NCI-H526 treated with DMSO at 0.1 percent for 48 hours (cell line): ENCODE measurements around the gene FCAR.
"Not testable (repeated sequence)": the region's sequence is repeated elsewhere in the genome, so short reads cannot be mapped to it uniquely, and the experiment has no call there.

Experiments used
- DNase-seq: peaks from one replicate; lab custom pipeline; 2025; lab: John Stamatoyannopoulos, UW

FCAR gene

DNA sequence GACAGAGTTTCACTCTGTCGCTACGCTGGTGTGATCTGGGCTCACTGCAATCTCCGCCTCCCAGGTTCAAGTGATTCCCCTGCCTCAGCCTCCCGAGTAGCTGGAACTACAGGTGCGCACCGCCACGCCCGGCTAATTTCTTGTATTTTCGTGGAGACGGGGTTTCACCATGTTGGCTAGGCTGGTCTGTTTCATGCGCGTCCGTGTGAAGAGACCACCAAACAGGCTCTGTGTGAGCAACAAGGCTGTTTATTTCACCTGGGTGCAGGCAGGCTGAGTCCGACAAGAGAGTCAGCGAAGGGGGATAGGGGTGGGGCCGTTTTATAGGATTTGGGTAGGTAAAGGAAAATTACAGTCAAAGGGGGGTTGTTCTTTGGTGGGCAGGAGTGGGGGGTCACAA lies 20.1 kb downstream of the FCAR start:
- not testable (repeated sequence) for DNase-seq

DNA sequence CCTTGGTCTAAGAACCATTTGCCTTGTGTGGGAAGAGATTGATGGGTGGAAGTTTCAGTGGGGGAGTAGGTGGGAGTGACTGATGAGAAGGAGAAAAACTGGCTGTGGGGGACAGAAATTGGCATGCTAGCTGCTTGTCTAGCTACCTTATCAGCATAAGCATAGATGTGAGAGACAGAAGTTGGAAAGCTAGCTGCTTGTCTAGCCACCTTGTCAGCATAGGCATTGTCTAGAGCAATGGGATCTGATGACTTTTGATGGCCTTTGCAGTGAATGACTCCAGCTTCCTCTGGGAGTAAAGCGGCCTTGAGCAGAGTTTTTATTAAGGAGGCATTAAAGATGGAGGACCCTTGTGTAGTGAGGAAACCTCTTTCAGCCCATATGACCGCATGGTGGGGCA lies 22.0 kb downstream of the FCAR start:
- DNase-seq: no peak

DNA sequence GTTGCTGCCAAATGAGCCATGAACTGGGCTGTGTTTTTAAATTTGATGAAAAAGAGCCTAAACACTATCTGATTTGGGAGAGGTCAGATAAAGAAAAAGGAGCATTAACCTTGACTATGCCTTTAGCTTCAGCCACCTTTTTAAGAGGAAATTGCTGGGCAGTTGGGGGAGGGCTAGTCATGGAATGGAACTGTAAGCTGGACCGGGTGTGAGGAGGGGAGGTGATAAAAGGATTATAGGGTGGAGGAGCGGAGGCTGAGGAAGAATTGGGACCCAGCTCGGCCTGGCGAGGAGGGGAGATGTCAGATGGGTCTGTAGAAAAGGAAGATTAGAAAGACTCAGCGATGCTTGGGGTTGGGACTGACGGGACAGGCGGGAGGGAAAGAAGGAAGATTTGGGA lies 24.6 kb downstream of the FCAR start:
- DNase-seq: not testable (repeated sequence)

DNA sequence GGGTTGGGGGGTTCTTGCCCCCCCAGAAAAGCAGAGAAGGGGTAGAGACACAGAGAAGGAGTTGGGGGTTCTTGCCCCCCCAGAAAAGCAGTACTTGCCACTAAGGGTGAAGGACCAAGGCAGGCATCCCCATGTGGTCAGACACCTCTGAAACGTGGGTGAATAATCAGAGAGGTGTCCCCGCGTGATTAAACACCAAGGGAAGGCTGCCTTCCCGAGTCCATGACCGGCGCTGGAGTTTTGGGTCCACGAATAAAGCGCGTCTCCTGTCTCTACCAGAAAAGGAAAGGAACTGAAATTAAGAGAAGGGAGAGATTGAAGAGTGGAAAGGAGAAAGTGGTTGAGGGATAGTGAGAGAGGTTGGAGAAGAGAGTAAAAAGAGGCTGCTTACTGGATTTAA lies 25.6 kb downstream of the FCAR start:
- not testable (repeated sequence) for DNase-seq

DNA sequence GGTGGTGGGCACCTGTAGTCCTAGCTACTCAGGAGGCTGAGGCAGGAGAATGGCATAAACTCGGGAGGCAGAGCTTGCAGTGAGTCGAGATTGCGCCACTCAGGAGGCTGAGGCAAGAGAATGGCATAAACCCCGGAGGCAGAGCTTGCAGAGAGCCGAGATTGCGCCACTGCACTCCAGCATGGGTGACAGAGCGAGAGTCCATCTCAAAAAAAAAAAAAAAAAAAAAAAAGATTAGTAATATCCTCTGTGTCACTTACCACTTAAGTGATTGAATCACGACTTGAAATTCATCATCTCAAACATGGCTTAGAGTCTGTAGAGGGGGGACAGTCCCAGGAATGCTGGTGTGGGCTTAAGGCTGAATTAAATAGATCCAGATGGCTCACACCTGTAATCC lies 27.1 kb downstream of the FCAR start:
- not testable (repeated sequence) for DNase-seq

DNA sequence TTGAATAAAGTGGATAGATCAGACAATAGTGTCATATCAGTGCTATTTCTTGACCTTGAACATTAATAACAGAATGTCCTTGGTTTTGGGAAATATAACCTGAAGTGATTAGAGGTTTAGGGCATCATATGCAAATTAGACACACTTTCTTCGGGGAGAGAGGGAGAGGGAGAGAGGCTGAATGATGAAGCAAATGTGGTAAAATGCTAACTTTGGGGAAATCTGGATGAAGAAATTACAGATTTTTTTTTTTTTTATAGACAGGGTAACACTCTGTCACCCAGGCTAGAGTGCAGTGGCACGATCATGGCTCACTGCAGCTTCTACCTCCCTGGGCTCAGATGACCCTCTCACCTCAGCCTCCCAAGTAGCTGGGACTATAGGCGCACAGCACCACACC lies 28.0 kb downstream of the FCAR start:
- DNase-seq: no peak

DNA sequence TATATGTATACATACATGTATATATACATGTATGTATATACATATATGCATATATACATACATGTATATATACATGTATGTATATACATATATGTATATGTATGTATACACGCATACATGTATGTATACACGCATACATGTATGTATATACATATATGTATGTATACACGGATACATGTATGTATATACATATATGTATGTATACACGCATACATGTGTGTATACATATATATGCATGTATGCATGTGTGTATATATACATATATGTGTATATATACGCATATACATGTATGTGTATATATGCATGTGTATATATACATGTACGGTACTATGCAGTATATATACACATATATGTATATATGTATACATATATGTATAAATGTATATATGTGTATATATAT lies 29.3 kb downstream of the FCAR start:
- no peak for DNase-seq

DNA sequence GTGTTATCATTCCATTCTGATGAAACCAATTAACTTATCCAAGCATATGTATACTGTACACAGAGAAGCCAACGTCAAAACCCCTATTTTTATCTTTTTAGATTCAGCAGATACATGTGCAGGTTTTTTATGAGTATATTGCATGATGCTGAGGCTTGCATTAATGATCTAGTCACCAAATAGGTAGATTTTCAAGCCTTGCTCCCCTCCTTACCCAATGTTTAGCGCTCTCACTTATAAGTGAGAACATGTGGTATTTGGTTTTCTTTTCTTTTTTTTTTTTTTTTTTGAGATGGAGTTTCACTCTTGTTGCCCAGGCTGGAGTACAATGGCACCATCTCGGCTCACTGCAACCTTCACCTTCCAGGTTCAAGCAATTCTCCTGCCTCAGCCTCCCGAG lies 30.2 kb downstream of the FCAR start:
- not testable (repeated sequence) for DNase-seq

DNA sequence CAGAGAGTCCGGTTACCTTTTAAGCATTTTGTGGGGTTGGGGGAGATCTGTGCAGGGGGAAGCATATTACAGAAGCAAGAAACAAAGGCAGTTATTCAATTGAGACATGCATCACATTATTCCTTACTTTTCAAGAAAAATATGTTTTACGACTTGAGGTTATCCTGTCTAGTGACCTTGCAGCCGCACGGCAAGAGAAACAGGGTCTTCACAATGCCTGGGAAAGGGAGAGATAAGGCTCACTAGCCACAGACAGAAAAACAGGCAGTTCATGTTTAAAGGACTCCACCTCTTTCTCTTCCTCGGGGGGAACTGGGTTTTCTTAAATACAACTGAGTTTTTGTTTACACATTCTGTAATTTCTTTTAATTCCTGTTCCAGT lies 31.4 kb downstream of the FCAR start:
- no peak for DNase-seq

DNA sequence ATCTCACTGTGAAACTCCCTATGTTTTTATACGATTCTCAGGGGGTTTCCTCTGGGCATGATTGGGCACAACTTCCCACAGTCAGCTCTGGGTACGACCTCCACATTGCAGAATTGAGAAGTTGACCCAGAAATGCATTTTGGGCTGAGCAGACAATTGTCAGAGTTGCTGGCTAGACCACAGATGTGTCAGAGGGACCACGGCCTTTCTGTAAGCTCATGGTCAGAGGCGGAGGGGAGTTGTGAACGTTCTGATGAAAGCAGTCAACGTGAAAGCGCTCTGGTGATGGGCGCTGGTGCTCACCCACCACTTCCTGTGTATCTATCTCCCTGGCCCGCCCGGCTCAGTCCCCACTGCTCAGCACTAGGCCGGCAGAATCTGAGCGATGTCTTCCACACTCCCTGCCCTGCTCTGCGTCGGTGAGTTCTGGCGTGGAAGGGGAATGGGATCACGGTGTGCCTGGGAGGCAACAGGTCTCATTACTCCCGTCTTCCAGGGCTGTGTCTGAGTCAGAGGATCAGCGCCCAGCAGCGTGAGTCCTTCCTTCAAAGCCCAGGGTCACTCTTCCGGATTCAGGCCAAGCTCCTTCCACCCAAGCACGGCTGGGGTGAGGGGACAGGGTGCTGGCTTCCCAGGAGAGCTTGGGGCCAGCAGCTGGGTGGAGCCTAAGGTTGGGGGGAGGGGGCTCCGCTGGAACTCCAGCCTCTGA lies 31.9 kb downstream of the FCAR start, which contains the start of gene NCR1:
NCR1 (plus strand) TSS at position 346 of the 709 bp plus-strand sequence; CDS start at position 386, 40 bp downstream.
- DNase-seq: no peak

DNA sequence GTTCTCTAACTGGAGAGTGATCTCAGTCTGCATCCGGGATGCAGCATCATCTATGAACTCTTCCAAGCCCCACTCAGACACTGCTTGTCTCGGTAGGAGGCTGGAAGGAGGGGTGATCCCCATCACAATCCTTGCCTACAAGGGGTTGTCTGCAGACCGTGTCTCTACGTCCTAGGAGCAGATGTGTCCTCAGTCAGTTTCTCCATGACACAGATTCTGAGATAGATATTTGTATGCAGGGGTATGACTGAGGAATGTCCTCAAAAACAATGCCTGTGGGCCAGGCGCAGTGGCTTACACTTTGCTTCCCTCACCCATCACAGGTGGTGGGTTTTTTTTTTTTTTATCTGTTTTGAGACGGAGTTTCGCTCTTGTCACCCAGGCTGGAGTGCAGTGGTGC lies 32.8 kb downstream of the FCAR start:
- no peak for DNase-seq

DNA sequence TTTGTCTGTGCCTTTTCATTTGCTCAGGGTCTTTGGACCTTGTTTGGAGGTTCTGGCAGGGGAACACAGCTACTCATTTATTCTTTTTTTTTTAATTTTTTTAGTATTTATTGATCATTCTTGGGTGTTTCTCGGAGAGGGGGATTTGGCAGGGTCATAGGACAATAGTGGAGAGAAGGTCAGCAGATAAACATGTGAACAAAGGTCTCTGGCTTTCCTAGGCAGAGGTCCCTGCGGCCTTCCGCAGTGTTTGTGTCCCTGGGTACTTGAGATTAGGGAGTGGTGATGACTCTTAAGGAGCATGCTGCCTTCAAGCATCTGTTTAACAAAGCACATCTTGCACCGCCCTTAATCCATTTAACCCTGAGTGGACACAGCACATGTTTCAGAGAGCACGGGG lies 33.9 kb downstream of the FCAR start:
- DNase-seq: not testable (repeated sequence)

DNA sequence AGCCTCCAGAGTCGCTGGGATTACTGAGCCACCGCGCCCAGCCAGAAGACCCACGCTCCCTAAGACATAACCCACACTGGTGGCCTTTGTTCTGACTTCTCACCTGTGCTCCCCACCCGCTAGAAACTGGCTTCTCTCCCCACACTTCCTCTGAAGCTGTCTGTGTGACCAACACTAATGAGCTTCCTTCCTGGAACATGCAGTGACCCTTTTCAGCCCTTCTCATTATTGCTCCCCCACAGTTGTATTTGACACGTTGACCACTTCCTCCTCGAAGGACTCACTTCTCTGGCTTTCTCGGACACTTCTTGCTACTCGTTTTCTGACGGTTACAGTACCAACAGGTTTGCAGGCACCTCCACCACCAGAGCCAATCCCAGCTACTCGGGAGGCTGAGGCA lies 42.8 kb downstream of the FCAR start:
- no peak for DNase-seq

DNA sequence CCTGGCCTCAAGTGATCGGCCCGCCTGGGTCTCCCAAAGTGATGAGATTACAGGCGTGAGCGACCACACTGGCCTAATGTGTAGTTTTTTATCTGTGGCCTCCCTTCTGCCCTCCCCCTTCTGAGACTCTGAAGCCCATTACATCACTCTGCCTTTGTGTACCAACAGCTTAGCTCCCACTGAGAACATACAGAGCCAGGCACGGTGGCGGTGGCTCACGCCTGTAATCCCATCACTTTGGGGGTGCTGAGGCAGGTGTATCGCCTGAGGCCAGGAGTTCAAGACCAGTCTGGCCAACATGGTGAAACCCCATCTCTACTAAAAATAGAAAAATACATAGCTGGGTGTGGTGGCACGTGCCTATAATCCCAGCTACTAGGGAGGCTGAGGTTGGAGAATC lies 44.5 kb downstream of the FCAR start:
- no peak for DNase-seq

DNA sequence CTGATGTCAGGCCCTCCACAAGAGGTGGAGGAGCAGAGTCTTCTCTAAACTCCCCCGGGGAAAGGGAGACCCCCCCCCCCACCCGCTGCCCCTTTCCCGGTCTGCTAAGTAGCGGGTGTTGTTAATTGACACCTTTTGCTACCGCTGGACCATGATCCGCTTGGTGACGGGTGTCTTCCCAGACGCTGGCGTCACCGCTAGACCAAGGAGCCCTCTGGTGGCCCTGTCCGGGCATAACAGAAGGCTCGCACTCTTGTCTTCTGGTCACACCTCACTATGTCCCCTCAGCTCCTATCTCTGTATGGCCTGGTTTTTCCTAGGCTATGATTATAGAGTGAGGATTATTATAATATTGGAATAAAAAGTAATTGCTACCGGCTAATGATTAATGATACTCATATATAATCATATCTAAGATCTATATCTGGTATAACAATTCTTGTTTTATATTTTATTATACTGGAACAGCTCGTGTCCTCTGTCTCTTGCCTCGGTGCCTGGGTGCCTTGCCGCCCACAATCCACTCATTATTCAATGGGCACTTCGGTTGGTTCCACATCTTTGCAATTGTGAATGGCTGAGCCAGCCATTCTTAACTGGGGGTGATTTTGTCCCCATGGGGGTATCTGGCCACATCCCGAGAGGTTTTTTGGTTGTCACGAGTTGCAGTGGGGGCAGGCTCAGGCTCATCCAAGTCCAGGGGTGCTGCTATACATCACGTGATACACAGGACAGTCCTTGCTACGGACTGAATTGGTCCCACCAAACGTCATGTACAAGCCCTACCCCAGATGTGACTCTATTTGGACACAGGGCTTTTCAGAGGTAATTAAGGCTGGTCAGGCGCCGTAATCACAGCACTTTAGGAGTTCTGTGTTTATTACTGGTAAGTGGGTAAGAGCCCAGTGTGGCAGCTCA lies 45.9 kb downstream of the FCAR start:
- DNase-seq: not testable (repeated sequence)

DNA sequence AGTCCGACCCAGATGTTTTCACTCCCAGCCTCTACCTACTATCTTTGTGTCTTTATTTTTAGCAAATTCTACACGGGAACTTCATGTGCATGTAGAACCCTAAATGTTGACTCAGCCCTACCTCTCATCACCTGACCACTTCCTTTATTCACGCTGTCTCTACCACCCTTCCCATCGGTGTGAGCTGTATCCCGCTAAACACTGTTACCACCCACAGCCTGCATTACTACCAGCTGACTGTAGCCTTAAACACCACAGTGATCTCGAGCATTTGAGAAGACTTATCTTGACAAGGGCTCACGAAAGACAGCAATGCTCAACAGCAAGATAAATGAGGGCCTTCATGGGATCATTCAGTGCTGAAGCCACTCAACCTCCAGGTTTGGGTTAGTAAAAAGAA lies 47.0 kb downstream of the FCAR start:
- DNase-seq: no peak

DNA sequence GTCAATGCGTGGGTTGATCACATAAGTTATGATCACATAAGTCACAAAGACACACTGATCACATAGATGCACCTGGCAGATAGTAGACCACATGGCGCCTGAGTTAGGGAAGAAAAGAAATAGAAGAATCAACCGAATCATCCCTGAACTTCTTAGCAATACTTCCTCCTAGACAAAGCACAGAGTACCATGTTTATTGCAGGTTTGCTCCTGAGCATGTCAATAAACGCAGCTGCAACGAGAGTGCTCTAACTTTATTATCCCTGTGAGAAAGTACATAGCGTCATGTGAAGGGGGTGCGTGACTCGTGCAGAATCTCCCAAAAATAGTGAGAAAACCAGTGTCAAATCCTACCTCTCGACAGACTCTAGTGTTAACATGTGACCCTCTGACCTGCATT lies 49.2 kb downstream of the FCAR start:
- DNase-seq: no peak

DNA sequence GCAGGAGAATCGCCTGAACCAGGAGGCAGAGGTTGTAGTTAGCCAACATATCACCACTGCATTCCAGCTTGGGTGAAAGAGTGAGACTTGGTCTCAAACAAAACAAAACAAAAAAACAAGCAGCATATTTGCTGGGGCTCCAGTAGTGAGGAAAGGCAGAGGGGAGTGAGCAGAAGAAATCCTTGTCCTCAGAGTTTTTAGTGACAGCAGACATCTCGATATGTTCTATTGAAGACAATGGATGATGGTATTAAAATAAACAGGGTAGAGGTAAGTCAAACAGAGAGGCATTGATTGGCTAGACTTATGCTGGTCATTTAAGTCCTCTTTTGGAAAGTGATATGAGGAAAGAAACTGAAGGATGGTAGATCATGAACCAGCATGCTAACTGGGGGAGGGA lies 54.3 kb downstream of the FCAR start:
- DNase-seq: no peak

DNA sequence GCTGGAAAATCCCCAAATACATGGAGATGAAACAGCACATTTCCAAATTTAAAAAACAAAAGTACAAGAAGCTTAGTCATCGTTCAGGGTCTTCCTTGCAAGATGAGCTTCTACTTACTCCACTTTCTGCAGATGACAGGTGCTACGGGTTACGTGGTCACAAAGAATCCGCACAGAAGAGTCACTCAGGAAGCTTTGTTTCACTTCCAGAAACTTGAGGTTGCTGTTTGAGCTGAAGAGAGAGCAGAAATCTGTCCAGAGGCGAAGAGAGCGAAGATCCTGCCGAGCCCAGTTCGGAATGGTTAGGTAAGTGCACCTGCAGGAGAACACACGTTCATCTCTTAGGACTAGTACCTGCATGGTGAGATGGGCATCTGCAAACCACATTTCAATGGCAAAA lies 63.9 kb downstream of the FCAR start:
- no peak for DNase-seq

DNA sequence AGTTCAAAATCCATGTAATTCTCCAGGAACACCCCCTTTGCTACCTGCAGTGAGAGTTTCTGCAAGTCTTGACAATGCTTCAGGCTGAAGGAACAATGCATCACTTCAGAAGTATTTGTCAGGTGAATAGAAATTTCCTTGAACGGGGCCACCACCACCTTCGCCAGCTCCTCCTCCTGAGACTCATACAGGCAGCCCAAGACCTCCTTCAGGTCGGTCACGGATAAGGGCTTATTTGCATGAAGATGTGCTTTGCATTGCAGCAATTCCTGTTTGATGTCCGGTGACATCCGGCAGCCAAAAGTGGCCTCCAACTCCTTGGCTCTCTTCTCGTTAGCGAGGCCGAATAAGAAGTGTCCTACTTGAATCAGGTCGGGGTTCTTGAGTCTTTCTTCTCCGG lies 64.9 kb downstream of the FCAR start:
- no peak for DNase-seq

DNA sequence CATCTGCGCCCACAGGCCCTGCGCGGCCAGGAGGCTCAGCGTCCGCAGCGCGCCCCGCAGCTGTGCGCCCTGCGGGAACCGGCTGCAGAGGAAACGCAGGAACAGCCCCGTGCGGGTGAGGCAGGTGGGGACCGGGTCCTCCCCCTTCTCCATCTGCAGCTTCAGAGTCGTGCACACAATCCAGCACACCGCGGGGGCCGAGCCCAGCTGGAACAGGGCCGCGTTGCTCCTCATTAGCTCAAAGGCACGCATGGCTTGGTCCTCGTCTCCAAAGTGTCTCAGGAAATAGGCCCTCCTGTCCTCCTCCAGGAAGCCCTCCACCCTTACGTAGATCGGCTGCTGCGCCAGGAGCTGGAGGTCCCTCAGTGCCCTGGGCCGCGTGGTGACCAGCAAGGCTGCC lies 65.5 kb downstream of the FCAR start:
- DNase-seq: not testable (repeated sequence)
